ENCODE measurements around the gene CFAP65.

DNA sequence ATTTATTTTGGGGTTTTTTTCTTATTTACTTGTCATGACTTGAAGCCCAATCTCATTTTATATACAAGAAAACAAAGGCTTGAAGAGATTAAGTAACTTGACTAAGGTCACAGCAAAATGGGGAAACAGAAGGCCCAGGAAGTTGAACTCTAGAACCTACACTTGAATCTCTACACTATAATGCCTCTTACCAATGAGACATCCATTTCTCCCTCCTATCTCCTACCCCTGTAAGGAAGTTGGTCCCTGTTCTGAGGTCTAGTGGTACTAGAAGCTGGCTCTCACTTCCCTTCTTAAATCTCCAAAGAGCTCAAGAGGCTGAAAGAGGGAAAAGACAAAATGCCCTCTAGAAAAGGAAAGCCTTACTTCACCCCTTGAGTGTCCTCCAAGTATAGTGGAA, 44.9 kb upstream of the CFAP65 start:
- TF ChIP-seq, protein P1, sequence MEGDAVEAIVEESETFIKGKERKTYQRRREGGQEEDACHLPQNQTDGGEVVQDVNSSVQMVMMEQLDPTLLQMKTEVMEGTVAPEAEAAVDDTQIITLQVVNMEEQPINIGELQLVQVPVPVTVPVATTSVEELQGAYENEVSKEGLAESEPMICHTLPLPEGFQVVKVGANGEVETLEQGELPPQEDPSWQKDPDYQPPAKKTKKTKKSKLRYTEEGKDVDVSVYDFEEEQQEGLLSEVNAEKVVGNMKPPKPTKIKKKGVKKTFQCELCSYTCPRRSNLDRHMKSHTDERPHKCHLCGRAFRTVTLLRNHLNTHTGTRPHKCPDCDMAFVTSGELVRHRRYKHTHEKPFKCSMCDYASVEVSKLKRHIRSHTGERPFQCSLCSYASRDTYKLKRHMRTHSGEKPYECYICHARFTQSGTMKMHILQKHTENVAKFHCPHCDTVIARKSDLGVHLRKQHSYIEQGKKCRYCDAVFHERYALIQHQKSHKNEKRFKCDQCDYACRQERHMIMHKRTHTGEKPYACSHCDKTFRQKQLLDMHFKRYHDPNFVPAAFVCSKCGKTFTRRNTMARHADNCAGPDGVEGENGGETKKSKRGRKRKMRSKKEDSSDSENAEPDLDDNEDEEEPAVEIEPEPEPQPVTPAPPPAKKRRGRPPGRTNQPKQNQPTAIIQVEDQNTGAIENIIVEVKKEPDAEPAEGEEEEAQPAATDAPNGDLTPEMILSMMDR (optimal IDR thresholded peaks at IDR 0.05 in 1 of 3, IDR thresholded peaks at IDR 0.05 in 1 of 3, conservative IDR thresholded peaks at IDR 0.05 in 1 of 3; ENCODE audit: extremely low read depth in 1 of 3, insufficient read depth in 2 of 3, low read length in 3 of 3): no peak
- no peak for TF ChIP-seq EZH2 (IDR thresholded peaks at IDR 0.05; ENCODE audit: low read length)

Measured in keratinocyte (primary cell).